ENCODE measurements around the gene TMEM115. TPM values are rescaled to one million over a fixed set of nuclear protein-coding genes. Genes with fewer than 3 reads are reported as not detected.

Gene TMEM115
- total and polyA plus RNA-seq, 2 of the 4 experiments (the other 2 are of a cell fraction): 35.3 to 47.3 TPM

DNA sequence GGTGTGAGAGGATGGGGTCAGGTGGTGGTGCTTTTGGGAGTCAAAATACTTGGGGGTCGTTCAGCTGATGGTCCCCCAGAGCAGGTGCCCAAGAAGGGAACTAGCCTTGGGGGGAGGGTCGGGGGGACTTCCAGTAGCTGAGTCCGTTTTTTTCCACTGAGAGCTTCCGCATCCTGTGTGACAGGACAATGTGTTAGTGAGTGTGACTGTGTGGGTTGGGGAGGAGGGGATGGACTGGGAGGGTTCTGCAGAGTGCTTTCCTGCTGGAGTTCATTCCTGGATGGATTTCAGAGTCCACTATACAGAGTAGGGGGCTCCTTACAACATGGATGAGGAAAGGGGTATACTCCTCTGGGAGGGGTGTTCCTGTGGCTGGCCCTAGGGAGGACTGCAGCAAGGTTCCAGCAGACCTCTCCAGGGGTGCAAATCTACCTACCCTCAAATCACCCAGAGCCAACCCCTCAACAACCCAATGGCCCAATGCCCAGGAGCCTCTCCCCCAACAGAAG, 36.2 kb downstream of the TMEM115 start:
- TF ChIP-seq, protein P1, sequence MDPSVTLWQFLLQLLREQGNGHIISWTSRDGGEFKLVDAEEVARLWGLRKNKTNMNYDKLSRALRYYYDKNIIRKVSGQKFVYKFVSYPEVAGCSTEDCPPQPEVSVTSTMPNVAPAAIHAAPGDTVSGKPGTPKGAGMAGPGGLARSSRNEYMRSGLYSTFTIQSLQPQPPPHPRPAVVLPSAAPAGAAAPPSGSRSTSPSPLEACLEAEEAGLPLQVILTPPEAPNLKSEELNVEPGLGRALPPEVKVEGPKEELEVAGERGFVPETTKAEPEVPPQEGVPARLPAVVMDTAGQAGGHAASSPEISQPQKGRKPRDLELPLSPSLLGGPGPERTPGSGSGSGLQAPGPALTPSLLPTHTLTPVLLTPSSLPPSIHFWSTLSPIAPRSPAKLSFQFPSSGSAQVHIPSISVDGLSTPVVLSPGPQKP (IDR thresholded peaks at IDR 0.05; ENCODE audit: borderline replicate concordance, low read depth, low read length): no peak
- TF ChIP-seq, protein P2, sequence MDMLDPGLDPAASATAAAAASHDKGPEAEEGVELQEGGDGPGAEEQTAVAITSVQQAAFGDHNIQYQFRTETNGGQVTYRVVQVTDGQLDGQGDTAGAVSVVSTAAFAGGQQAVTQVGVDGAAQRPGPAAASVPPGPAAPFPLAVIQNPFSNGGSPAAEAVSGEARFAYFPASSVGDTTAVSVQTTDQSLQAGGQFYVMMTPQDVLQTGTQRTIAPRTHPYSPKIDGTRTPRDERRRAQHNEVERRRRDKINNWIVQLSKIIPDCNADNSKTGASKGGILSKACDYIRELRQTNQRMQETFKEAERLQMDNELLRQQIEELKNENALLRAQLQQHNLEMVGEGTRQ (IDR thresholded peaks at IDR 0.05; ENCODE audit: low read depth, low read length): no peak
- TF ChIP-seq CHD1 (IDR thresholded peaks at IDR 0.05; ENCODE audit: low read depth, low read length): no peak
- TF ChIP-seq FOS (IDR thresholded peaks at IDR 0.05; ENCODE audit: low read depth, low read length): no peak
- no peak for TF ChIP-seq MAZ (IDR thresholded peaks at IDR 0.05; ENCODE audit: borderline replicate concordance, low read depth, low read length)
- TF ChIP-seq BHLHE40 (IDR thresholded peaks at IDR 0.05; ENCODE audit: low read depth, low read length): no peak
- no peak for TF ChIP-seq MAFK (IDR thresholded peaks at IDR 0.05; ENCODE audit: low read depth, low read length)
- H3K4ac ChIP-seq (ENCODE audit: low read depth, low read length): no peak overlapping the region
- H3K4me2 ChIP-seq (ENCODE audit: low read depth, low read length): no peak overlapping the region
- H2AK5ac ChIP-seq (ENCODE audit: low read depth, low read length): 0 out of 2 replicates have a peak overlapping the region, but pooled peaks have one; percentile 43
- no peak overlapping the region for H3K18ac ChIP-seq (ENCODE audit: low read depth, low read length)
- no peak overlapping the region for H2BK15ac ChIP-seq (ENCODE audit: low read depth, low read length)
- H2BK20ac ChIP-seq (ENCODE audit: low read depth, low read length): no peak overlapping the region
- no peak overlapping the region for H3K4me3 ChIP-seq (ENCODE audit: insufficient read depth, low read depth, low read length)
- no peak overlapping the region for H3K56ac ChIP-seq (ENCODE audit: extremely low read depth, insufficient read depth, low read length)
- ChIA-PET POLR2A (ENCODE audit: unreplicated experiment) (no interaction called here), CTCF (no interaction called here)
- H4K8ac ChIP-seq (ENCODE audit: low read depth in 2 of 2, low read length in 2 of 2): no peak overlapping the region
- H4K5ac ChIP-seq (ENCODE audit: low read depth, low read length): no peak overlapping the region
- H2AK9ac ChIP-seq (replicated peaks; ENCODE audit: low read depth, low read length, poor library complexity): peak overlapping the region; percentile 26
- H3K27me3 ChIP-seq (ENCODE audit: control insufficient read depth, insufficient read depth, low read length): no peaks in the 10 kb centered on the region
- no peak for DNase-seq
- BruUV-seq (replicated peaks): no TSS peak
- H3K4me1 ChIP-seq (ENCODE audit: control insufficient read depth, insufficient read depth, low read length): peaks cover 26% of the 10 kb centered on the region
- H3K9me1 ChIP-seq (ENCODE audit: insufficient read depth, low read length): peaks cover 8% of the 10 kb centered on the region
- in situ Hi-C loops (cut with MboI; ENCODE audit: low sequenced_read_pairs) (no loop called here), dilution Hi-C loops (cut with HindIII; ENCODE audit: low sequenced_read_pairs, unreplicated experiment) (no loop called here), intact Hi-C loops (cut with micrococcal nuclease) (loop anchor here (5.0 kb wide), 1 partner anchor 61 kb away; no protein-coding TSS in a partner anchor)
- H3K14ac ChIP-seq (replicated peaks; ENCODE audit: low read depth, low read length): no peak overlapping the region
- peaks cover 12% of the 10 kb centered on the region; the same call in 1 of the 2 replicates for H4K20me1 ChIP-seq (ENCODE audit: insufficient read depth, low read length)
- H4K91ac ChIP-seq (ENCODE audit: insufficient read depth, low read depth, low read length): no peak overlapping the region
- 14% methylated on average over 3 of the region's 4 CpGs; no CpG with 5 or more reads in 1 of the 2 experiments for WGBS, 2 experiments (ENCODE audit: extremely low coverage in 2 of 2, insufficient read length in 1 of 2)
- peaks cover 28 to 57% of the 10 kb centered on the region in 2 experiments for H3K79me1 ChIP-seq (ENCODE audit: low read depth in 1 of 2, low read length in 2 of 2)
- no peak for ATAC-seq (ENCODE audit: low read depth)
- H3K9me3 ChIP-seq (ENCODE audit: control insufficient read depth, insufficient read depth, low read length): no peaks in the 10 kb centered on the region
- no peak overlapping the region for H2BK5ac ChIP-seq (ENCODE audit: low read depth, low read length, poor library complexity, severe bottlenecking)
- H2BK120ac ChIP-seq (ENCODE audit: low read depth, low read length): no peak overlapping the region
- peaks cover 21% of the 10 kb centered on the region for H3K36me3 ChIP-seq (ENCODE audit: control insufficient read depth, insufficient read depth, low read length)
- H3K9ac ChIP-seq (ENCODE audit: low read depth, low read length): no peak overlapping the region
- no peak overlapping the region for H3K27ac ChIP-seq (ENCODE audit: insufficient read depth, low read length)
- no peak overlapping the region for H2AFZ ChIP-seq (replicated peaks; ENCODE audit: low read length, poor library complexity)
- no peak overlapping the region for H3K23ac ChIP-seq (ENCODE audit: low read depth, low read length)
